A673 (cell line): ENCODE data around the gene TMED7. TPM values are rescaled to one million over a fixed set of nuclear protein-coding genes. Genes with fewer than 3 reads are reported as not detected.

Experiments used
- BruUV-seq: library from RNA; stranded (reverse); fragments of 400-500 nt; replicated peaks from 2 replicates; lab custom pipeline; 2021; lab: Mats Ljungman, UMichigan
- CTCF ChIA-PET: fragments of 300-600 bp; sonication (Branson Sonifier 250); formaldehyde crosslinking; loops from one replicate; lab custom pipeline; 2022; ENCODE audit warnings: antibody characterized with exemption; lab: Charles Lee
- POLR2A ChIA-PET: fragments of 300-600 bp; sonication (Branson Sonifier 250); formaldehyde crosslinking; loops from one replicate; lab custom pipeline; 2022; ENCODE audit warnings: antibody characterized with exemption; ENCODE audit not compliant: low non-redundant PET; lab: Charles Lee
- DNase-seq: peaks from one replicate; pipeline ENCODE4 v3.0.0-alpha.2; 2015; ENCODE audit warnings: low spot score
- H3K27ac ChIP-seq: fragments of 200-600 bp; sonication (generic); 2 replicates; pipeline ENCODE4 v1.5.1; 2016; ENCODE audit warnings: mixed run types, low read depth, mild to moderate bottlenecking, mixed read lengths, antibody characterized with exemption, low read length; ENCODE audit not compliant: poor library complexity, severe bottlenecking
- H3K27me3 ChIP-seq: fragments of 200-600 bp; sonication (generic); replicated peaks from 2 replicates; pipeline ENCODE4 v1.6.1; 2017; ENCODE audit warnings: mixed run types, low read depth, mild to moderate bottlenecking, mixed read lengths, antibody characterized with exemption, low read length; ENCODE audit not compliant: insufficient read depth, poor library complexity
- H3K36me3 ChIP-seq: fragments of 200-600 bp; sonication (generic); 2 replicates; pipeline ENCODE4 v1.6.1; 2016; ENCODE audit warnings: mixed run types, mild to moderate bottlenecking, mixed read lengths, antibody characterized with exemption, low read length; ENCODE audit not compliant: insufficient read depth, poor library complexity, severe bottlenecking
- H3K4me1 ChIP-seq: fragments of 200-600 bp; sonication (generic); 2 replicates; pipeline ENCODE4 v1.6.1; 2017; ENCODE audit warnings: mixed run types, mild to moderate bottlenecking, mixed read lengths, antibody characterized with exemption, low read length; ENCODE audit not compliant: insufficient read depth, poor library complexity, severe bottlenecking
- H3K4me3 ChIP-seq: fragments of 200-600 bp; sonication (generic); 2 replicates; pipeline ENCODE4 v1.5.1; 2016; ENCODE audit warnings: low read depth, mixed run types, mild to moderate bottlenecking, mixed read lengths, low read length; ENCODE audit not compliant: poor library complexity, severe bottlenecking
- H3K9me3 ChIP-seq: fragments of 200-600 bp; sonication (generic); 2 replicates; pipeline ENCODE4 v1.6.1; 2016; ENCODE audit warnings: mixed run types, low read depth, mild to moderate bottlenecking, mixed read lengths, antibody characterized with exemption, low read length; ENCODE audit not compliant: poor library complexity, severe bottlenecking
- CTCF ChIP-seq: fragments of 300-800, 200-600 bp; sonication (generic); conservative IDR thresholded peaks from 2 replicates; pipeline ENCODE4 v1.5.1; 2017; ENCODE audit warnings: low read depth, mild to moderate bottlenecking, antibody characterized with exemption, low read length, moderate library complexity, mixed read lengths
- EZH2 ChIP-seq: fragments of 200-600 bp; sonication (generic); IDR thresholded peaks from 2 replicates; pipeline ENCODE4 v1.6.1; 2017; ENCODE audit warnings: borderline replicate concordance, low read depth, mild to moderate bottlenecking, mixed read lengths, antibody characterized with exemption, low read length; ENCODE audit not compliant: poor library complexity, severe bottlenecking
- intact Hi-C: fragments of 100-400 bp; cut with micrococcal nuclease; formaldehyde crosslinking; loops from one replicate; pipeline ENCODE4 v1.10.0; 2022; ENCODE audit not compliant: unreplicated experiment
- total RNA-seq: library from RNA; stranded (reverse); gene quantifications from 2 replicates; pipeline ENCODE4 v1.2.3, GENCODE V29; 2021

The TMED7 gene
- total RNA-seq, 1 experiment from 2014 or later = 62.8 TPM

- Histone ChIP-seq H3K4me3 (no peak overlapping the region), H3K36me3 (no peaks in the 10 kb centered on the region), H3K27me3 (no peaks in the 10 kb centered on the region), H3K4me1 (peaks cover 4% of the 10 kb centered on the region), H3K9me3 (no peaks in the 10 kb centered on the region), H3K27ac (no peak overlapping the region)
- BruUV-seq = no TSS peak
- intact Hi-C loops = no loop called here
- DNase-seq = no peak
- CTCF ChIA-PET = interaction anchor here (0.6 kb wide), 1 partner anchor 11 kb away, joined by 3 read pairs; no protein-coding TSS in a partner anchor
- TF ChIP-seq EZH2 = no peak
- TF ChIP-seq CTCF = no peak
- POLR2A ChIA-PET = no interaction called here
Observed at GRCh38 chr5:115579216-115579615, 46.6 kb downstream of the TMED7 start.

- intact Hi-C loops = no loop called here
- Histone ChIP-seq H3K9me3 (no peaks in the 10 kb centered on the region), H3K27me3 (no peaks in the 10 kb centered on the region), H3K4me1 (peaks cover 4% of the 10 kb centered on the region), H3K27ac (no peak overlapping the region), H3K36me3 (no peaks in the 10 kb centered on the region), H3K4me3 (no peak overlapping the region)
- no TSS peak for BruUV-seq
- no peak for DNase-seq
- TF ChIP-seq CTCF (no peak), EZH2 (no peak)
- POLR2A ChIA-PET = no interaction called here
- CTCF ChIA-PET = no interaction called here
Observed at GRCh38 chr5:115578657-115579056, 47.2 kb downstream of the TMED7 start.

GRCh38 chr5:115577741-115578140 lies 48.1 kb downstream of the TMED7 start:
- CTCF ChIA-PET = no interaction called here

More at GRCh38 chr5:115577741-115578140, 48.1 kb downstream of the TMED7 start:
- POLR2A ChIA-PET = no interaction called here
- TF ChIP-seq EZH2 (no peak), CTCF (no peak)
- no peaks in the 10 kb centered on the region for H3K36me3 ChIP-seq
- DNase-seq = no peak
- H3K9me3 ChIP-seq = no peaks in the 10 kb centered on the region
- intact Hi-C loops = no loop called here
- no peak overlapping the region for H3K27ac ChIP-seq
- H3K27me3 ChIP-seq = no peaks in the 10 kb centered on the region
- H3K4me1 ChIP-seq = peaks cover 4% of the 10 kb centered on the region
- no peak overlapping the region for H3K4me3 ChIP-seq
- BruUV-seq = no TSS peak
